GM12878 (cell line): Measurements from ENCODE around the gene NUDT22. TPM values are rescaled to one million over a fixed set of nuclear protein-coding genes. Genes with fewer than 3 reads are reported as not detected.

Experiments
- ATAC-seq: fragments of 200-7000 bp; cut with Tn5 transposase; 3 replicates; pipeline ENCODE4 v1.9.1; 2020; ENCODE audit warnings: mild to moderate bottlenecking, moderate library complexity
- BruUV-seq: library from RNA; stranded (reverse); fragments of 400-500 nt; replicated peaks from 2 replicates; lab custom pipeline; 2021; lab: Mats Ljungman, UMichigan
- CTCF ChIA-PET: fragments of 300-600 bp; sonication (Branson Sonifier 250); formaldehyde crosslinking; extraction: SDS; loops from one replicate; lab custom pipeline; 2021; ENCODE audit warnings: inconsistent platforms; lab: Yijun Ruan, JAX
- POLR2A ChIA-PET: fragments of 350-600 bp; formaldehyde crosslinking; extraction: SDS; loops from one replicate; lab custom pipeline; 2021; ENCODE audit warnings: inconsistent platforms; lab: Charles Lee
- RAD21 ChIA-PET: fragments of 300-600 bp; sonication (Branson Sonifier 250); formaldehyde crosslinking; loops from one replicate; lab custom pipeline; 2023; ENCODE audit warnings: antibody characterized with exemption; ENCODE audit not compliant: unreplicated experiment; lab: Charles Lee
- SMC1A ChIA-PET: fragments of 300-600 bp; sonication (Branson Sonifier 250); formaldehyde crosslinking; loops from one replicate; lab custom pipeline; 2023; ENCODE audit not compliant: unreplicated experiment, uncharacterized antibody; lab: Charles Lee
- DNase-seq: peaks from one replicate; pipeline ENCODE4 v3.0.0-alpha.2; 2011; ENCODE audit warnings: low read depth, low spot score
- FAIRE-seq: peaks from 3 replicates; lab custom pipeline; 2011; peaks lifted over from hg19 to GRCh38; lab: Jason Lieb, UNC
- H2AFZ ChIP-seq: 2 replicates; pipeline ENCODE4 v1.6.0; 2011; ENCODE audit warnings: low read depth, low read length, control low read depth; ENCODE audit not compliant: control insufficient read depth
- H3K27ac ChIP-seq: 2 replicates; pipeline ENCODE4 v1.5.1; 2011; ENCODE audit warnings: control low read depth; ENCODE audit not compliant: control insufficient read depth, insufficient read depth
- H3K27me3 ChIP-seq, 2 experiments: replicated peaks in 1 of 2; 2 replicates each; pipeline versions ENCODE4 v1.6.0 to v1.6.1; 2011; ENCODE audit warnings: low read length in 1 of 2; ENCODE audit not compliant: control insufficient read depth in 2 of 2, insufficient read depth in 2 of 2
- H3K36me3 ChIP-seq, 2 experiments: 2 replicates each; pipeline ENCODE4 v1.5.1; 2011; ENCODE audit warnings: low read length in 1 of 2; ENCODE audit not compliant: control insufficient read depth in 2 of 2, insufficient read depth in 2 of 2
- H3K4me1 ChIP-seq: 2 replicates; pipeline ENCODE4 v1.6.1; 2011; ENCODE audit warnings: mild to moderate bottlenecking, low read length, moderate library complexity, mixed read lengths; ENCODE audit not compliant: control insufficient read depth, insufficient read depth
- H3K4me2 ChIP-seq: 2 replicates; pipeline ENCODE4 v1.6.0; 2011; ENCODE audit warnings: control low read depth; ENCODE audit not compliant: control insufficient read depth, insufficient read depth
- H3K4me3 ChIP-seq: fragments of 200-600 bp; sonication (generic); 2 replicates; pipeline ENCODE4 v1.5.1; 2016
- H3K79me2 ChIP-seq: 2 replicates; pipeline ENCODE4 v1.6.0; 2011; ENCODE audit warnings: low read length; ENCODE audit not compliant: control insufficient read depth, insufficient read depth
- H3K9ac ChIP-seq: 2 replicates; pipeline ENCODE4 v1.8.0; 2011; ENCODE audit warnings: low read length, control low read depth, mixed read lengths; ENCODE audit not compliant: control insufficient read depth, insufficient read depth
- H3K9me3 ChIP-seq: replicated peaks from 3 replicates; pipeline ENCODE4 v1.5.1; 2011; ENCODE audit warnings: mild to moderate bottlenecking, low read length; ENCODE audit not compliant: control insufficient read depth, insufficient read depth
- H4K20me1 ChIP-seq: 2 replicates; pipeline ENCODE4 v1.6.0; 2011; ENCODE audit not compliant: control insufficient read depth, insufficient read depth
- BCL3 ChIP-seq: IDR thresholded peaks from 2 replicates; pipeline ENCODE4 v1.6.1; 2011; ENCODE audit warnings: borderline replicate concordance, low read depth, mild to moderate bottlenecking, moderate library complexity, low read length; ENCODE audit not compliant: insufficient read depth, poor library complexity, severe bottlenecking
- BHLHE40 ChIP-seq, 2 experiments: fragments of 450-650 bp in 1 of 2; IDR thresholded peaks; 2 replicates each; pipeline ENCODE4 v1.6.1; 2011 to 2017; ENCODE audit warnings: low read depth in 2 of 2, borderline replicate concordance in 1 of 2, improper control_type of control experiment in 1 of 2, low read length in 1 of 2, mild to moderate bottlenecking in 1 of 2
- EGR1 ChIP-seq, 2 experiments: IDR thresholded peaks; 1 replicate in 1 of 2; 2 replicates in 1 of 2; pipeline ENCODE4 v1.6.1; 2011 to 2012; ENCODE audit warnings: low read depth in 2 of 2, low read length in 2 of 2, borderline replicate concordance in 1 of 2, mild to moderate bottlenecking in 1 of 2, moderate library complexity in 1 of 2
- FOXK2 ChIP-seq: fragments of 450-650 bp; IDR thresholded peaks from 2 replicates; pipeline ENCODE4 v1.6.1; 2017; ENCODE audit warnings: mild to moderate bottlenecking, moderate library complexity
- IKZF1 ChIP-seq: fragments of 450-650 bp; conservative IDR thresholded peaks from 2 replicates; pipeline ENCODE4 v1.6.1; 2017; ENCODE audit warnings: antibody characterized with exemption, mild to moderate bottlenecking
- LARP7 ChIP-seq: fragments of 450-650 bp; IDR thresholded peaks from 2 replicates; pipeline ENCODE4 v1.6.1; 2017; ENCODE audit warnings: mild to moderate bottlenecking
- NR2F1 ChIP-seq: fragments of 450-650 bp; conservative IDR thresholded peaks from 2 replicates; pipeline ENCODE4 v1.6.1; 2017; ENCODE audit warnings: mild to moderate bottlenecking
- POLR2A ChIP-seq: IDR thresholded peaks from 2 replicates; pipeline ENCODE4 v1.6.1; 2011; ENCODE audit warnings: low read depth, mild to moderate bottlenecking, low read length
- POLR2AphosphoS2 ChIP-seq: IDR thresholded peaks from 2 replicates; pipeline ENCODE4 v1.6.1; 2011; ENCODE audit warnings: low read depth, mild to moderate bottlenecking, low read length, improper control_type of control experiment, moderate library complexity
- SMARCA5 ChIP-seq: fragments of 450-650 bp; IDR thresholded peaks from 2 replicates; pipeline ENCODE4 v1.6.1; 2017; ENCODE audit warnings: mild to moderate bottlenecking
- STAT1 ChIP-seq: fragments of 450-650 bp; conservative IDR thresholded peaks from 2 replicates; pipeline ENCODE4 v1.6.1; 2014; ENCODE audit warnings: antibody characterized with exemption, mild to moderate bottlenecking
- ZNF24 ChIP-seq: fragments of 450-650 bp; IDR thresholded peaks from 2 replicates; pipeline ENCODE4 v1.6.1; 2017; ENCODE audit warnings: antibody characterized with exemption, mild to moderate bottlenecking
- WGBS: methylation state at CpG from one replicate; pipeline ENCODE4 v1.1.6; 2016; ENCODE audit warnings: low lambda C conversion rate; ENCODE audit not compliant: insufficient replicate concordance, insufficient coverage; ENCODE audit errors: missing lambda C conversion rate; 5-methylcytosine and 5-hydroxymethylcytosine counted together
- in situ Hi-C: fragments of 300-500 bp; cut with MboI; formaldehyde crosslinking; loops from 9 replicates; pipeline ENCODE4 v1.14.3; 2018; ENCODE audit warnings: mixed read lengths
- intact Hi-C: fragments of 100-400 bp; cut with micrococcal nuclease; formaldehyde crosslinking; loops from one replicate; pipeline ENCODE4 v1.14.2; 2022; ENCODE audit not compliant: unreplicated experiment
- polyA plus RNA-seq, 11 experiments: library from polyadenylated mRNA; depleted of rRNA in 4 of 11; unstranded in 6 of 11; stranded (reverse) in 5 of 11; fragments of >200 nt; fragmentation: Nextera tagmentation in 4 of 11; fragmentation: Illumina TruSeq in 1 of 11; extraction: Ambion mirVana in 4 of 11; extraction: Trizol in 1 of 11; gene quantifications; 1 replicate in 1 of 11; 2 replicates in 10 of 11; pipeline versions ENCODE4 v1.2.1 to v1.2.3, GENCODE V29; 2011 to 2016; ENCODE audit warnings: inconsistent platforms in 2 of 11, missing spikeins in 2 of 11, low read depth in 1 of 11
- total RNA-seq, 4 experiments: library from RNA; depleted of rRNA in 3 of 4; stranded (reverse); fragments of >200 nt in 3 of 4; fragmentation: Illumina TruSeq in 1 of 4; extraction: Trizol in 1 of 4; gene quantifications; 2 replicates each; pipeline versions ENCODE4 v1.2.1 to v1.2.3, GENCODE V29; 2013 to 2021

The NUDT22 gene
- total and polyA plus RNA-seq, 10 of the 15 experiments (the other 5 are each of a cell fraction or from before 2014, with no cell fraction given): 6.7 to 115 (median 64.7) TPM

DNA sequence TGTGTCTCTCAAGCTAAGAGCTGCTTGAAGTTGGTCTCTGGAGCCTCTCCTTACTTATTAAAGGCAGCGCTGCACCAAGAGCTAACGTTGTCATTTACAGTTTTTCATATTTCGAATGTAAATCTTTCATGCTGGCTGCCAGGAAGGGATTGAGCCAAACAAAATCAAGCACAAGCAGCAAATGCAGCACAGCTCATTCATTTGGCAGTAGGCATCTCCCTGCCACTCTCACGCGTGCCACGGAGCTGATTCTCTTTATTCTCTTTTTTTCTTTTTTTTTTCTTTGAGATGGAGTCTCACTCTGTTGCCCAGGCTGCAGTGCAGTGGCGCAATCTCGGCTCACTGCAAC, 6.9 kb downstream of the NUDT22 start:
- H3K79me2 ChIP-seq: peaks cover 20% of the 10 kb centered on the region
- H3K9me3 ChIP-seq: no peaks in the 10 kb centered on the region
- CTCF ChIA-PET: interaction anchor here (2.9 kb wide), 1 partner anchor 27 kb away, joined by 18 read pairs; the partner anchor contains the start of gene FERMT3
- H3K4me3 ChIP-seq: no peak overlapping the region
- H3K9ac ChIP-seq: no peak overlapping the region
- no peaks in the 10 kb centered on the region for H3K27me3 ChIP-seq
- RAD21 ChIA-PET: interaction anchor here (1.1 to 1.7 kb wide), 3 partner anchors 8 to 71 kb away, joined by 3 to 6 read pairs (median 3); no protein-coding TSS in a partner anchor
- WGBS: 96% methylated on average over 7 of the region's 8 CpGs
- intact Hi-C loops: no loop called here
- SMC1A ChIA-PET: interaction anchor here (1.2 kb wide), 1 partner anchor 27 kb away, joined by 3 read pairs; no protein-coding TSS in a partner anchor
- FAIRE-seq (no peak), ATAC-seq (no peak), DNase-seq (no peak)
- H3K36me3 ChIP-seq: peaks cover 0 to 3% of the 10 kb centered on the region in 2 experiments; a peak in 2 of 4 replicates
- TF ChIP-seq FOXK2: no peak
- H3K4me1 ChIP-seq: peaks cover 42% of the 10 kb centered on the region
- no peak overlapping the region for H3K4me2 ChIP-seq
- no peak overlapping the region for H2AFZ ChIP-seq
- H3K27ac ChIP-seq: no peak overlapping the region
- H4K20me1 ChIP-seq: no peaks in the 10 kb centered on the region
- no TSS peak for BruUV-seq
- in situ Hi-C loops: loop anchor here (25.0 kb wide), 1 partner anchor 1629 kb away; the partner anchor contains the start of genes CFL1, EFEMP2 and MUS81
- POLR2A ChIA-PET: interaction anchor here (0.6 to 2.6 kb wide), 5 partner anchors 13 to 1632 kb away, joined by 3 to 12 read pairs (median 4); partner anchors contain the start of gene FERMT3

DNA sequence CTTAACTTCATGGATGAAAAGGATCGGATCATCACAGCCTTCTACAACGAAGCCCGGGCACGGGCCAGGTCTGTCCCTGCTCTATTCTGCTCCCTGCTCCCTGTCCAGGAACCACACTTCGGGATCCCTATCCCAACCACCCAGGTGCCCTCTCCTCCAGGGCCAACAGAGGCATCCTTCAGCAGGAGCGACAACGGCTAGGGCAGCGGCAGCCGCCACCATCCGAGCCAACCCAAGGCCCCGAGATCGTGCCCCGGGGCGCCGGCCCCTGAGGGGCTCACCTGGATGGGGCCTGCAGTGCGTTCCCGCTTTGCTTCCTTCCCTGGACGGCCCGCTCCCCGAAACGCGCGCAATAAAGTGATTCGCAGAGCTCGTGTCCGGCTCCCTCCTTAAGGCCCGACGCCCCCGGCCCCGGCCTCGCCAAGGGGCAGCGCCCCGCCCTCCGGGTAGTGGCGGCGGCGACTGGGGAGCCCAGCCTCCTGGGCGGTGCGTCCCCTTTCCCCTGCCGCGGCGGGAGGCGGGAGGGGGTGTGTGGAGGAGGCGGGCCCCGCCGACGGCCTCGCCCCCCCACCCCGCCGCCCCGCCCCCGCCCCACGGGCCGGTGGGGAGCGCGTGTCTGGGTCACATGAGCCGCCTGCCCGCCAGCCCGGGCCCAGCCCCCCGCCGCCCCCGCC, 8.0 kb downstream of the NUDT22 start, which contains the start of gene VEGFB:
TSS of gene VEGFB (plus strand) at position 672 of the 674 bp plus-strand sequence. CDS start 250 bp downstream, outside the sequence.
- Histone ChIP-seq H3K27ac (0 out of 2 replicates have a peak within 1 kb of the TSS, but pooled peaks have one; percentile 33), H3K79me2 (peaks cover 19% of the 10 kb centered on the region), H3K27me3 (no peaks in the 10 kb centered on the region), H3K4me2 (peak within 1 kb of the TSS; percentile 83), H3K9ac (peak within 1 kb of the TSS; percentile 47), H3K9me3 (no peaks in the 10 kb centered on the region), H3K4me3 (peak within 1 kb of the TSS; percentile 97), H3K4me1 (peaks cover 50% of the 10 kb centered on the region), H3K36me3 (peaks cover 0 to 5% of the 10 kb centered on the region in 2 experiments; a peak in 2 of 4 replicates), H4K20me1 (no peaks in the 10 kb centered on the region), H2AFZ (peak within 1 kb of the TSS; percentile 29)
- ChIA-PET POLR2A (interaction anchor here (0.5 to 1.7 kb wide), 3 partner anchors 12 to 70 kb away, joined by 3 to 11 read pairs (median 3); no protein-coding TSS in a partner anchor), SMC1A (interaction anchor here (1.2 kb wide), 1 partner anchor 28 kb away, joined by 3 read pairs; no protein-coding TSS in a partner anchor), RAD21 (interaction anchor here (1.0 to 1.7 kb wide), 2 partner anchors 11 to 26 kb away, joined by 3 to 6 read pairs; no protein-coding TSS in a partner anchor), CTCF (interaction anchor here (0.7 to 2.9 kb wide), 2 partner anchors 28 to 29 kb away, joined by 3 to 18 read pairs; partner anchors contain the start of gene FERMT3)
- in situ Hi-C loops: loop anchor here (25.0 kb wide), 1 partner anchor 1628 kb away; the partner anchor contains the start of genes CFL1, EFEMP2 and MUS81
- DNase-seq: no peak
- intact Hi-C loops: no loop called here
- 27% methylated on average over 39 of the region's 62 CpGs for WGBS
- BruUV-seq: no TSS peak
- peak; percentile 51 for ATAC-seq
- no peak for FAIRE-seq
- no peak for TF ChIP-seq BCL3
- peak in 1 of 2 experiments; percentile 17; a peak in 1 of 4 replicates for TF ChIP-seq BHLHE40 (IDR thresholded peaks at IDR 0.05; ENCODE audit: borderline replicate concordance in 1 of 2, low read depth in 2 of 2, low read length in 1 of 2)
- no peak for TF ChIP-seq STAT1
- peak; percentile 11; the same call in 1 of the 2 replicates for TF ChIP-seq POLR2AphosphoS2
- TF ChIP-seq NR2F1: 0 out of 2 replicates have a peak, but pooled peaks have one; percentile 12
- TF ChIP-seq IKZF1: peak; percentile 27; the same call in 1 of the 2 replicates
- TF ChIP-seq EGR1 (IDR thresholded peaks at IDR 0.05; ENCODE audit: borderline replicate concordance in 1 of 2, low read depth in 2 of 2, low read length in 2 of 2): peak in 1 of 2 experiments; percentile 54; a peak in 2 of 3 replicates
- TF ChIP-seq SMARCA5: 0 out of 2 replicates have a peak, but pooled peaks have one; percentile 30
- TF ChIP-seq POLR2A: peak; percentile 45; the same call in 1 of the 2 replicates
- no peak for TF ChIP-seq ZNF24
- TF ChIP-seq LARP7: peak; percentile 44; the same call in 1 of the 2 replicates
